ENCODE results near the gene KBTBD2.

DNA sequence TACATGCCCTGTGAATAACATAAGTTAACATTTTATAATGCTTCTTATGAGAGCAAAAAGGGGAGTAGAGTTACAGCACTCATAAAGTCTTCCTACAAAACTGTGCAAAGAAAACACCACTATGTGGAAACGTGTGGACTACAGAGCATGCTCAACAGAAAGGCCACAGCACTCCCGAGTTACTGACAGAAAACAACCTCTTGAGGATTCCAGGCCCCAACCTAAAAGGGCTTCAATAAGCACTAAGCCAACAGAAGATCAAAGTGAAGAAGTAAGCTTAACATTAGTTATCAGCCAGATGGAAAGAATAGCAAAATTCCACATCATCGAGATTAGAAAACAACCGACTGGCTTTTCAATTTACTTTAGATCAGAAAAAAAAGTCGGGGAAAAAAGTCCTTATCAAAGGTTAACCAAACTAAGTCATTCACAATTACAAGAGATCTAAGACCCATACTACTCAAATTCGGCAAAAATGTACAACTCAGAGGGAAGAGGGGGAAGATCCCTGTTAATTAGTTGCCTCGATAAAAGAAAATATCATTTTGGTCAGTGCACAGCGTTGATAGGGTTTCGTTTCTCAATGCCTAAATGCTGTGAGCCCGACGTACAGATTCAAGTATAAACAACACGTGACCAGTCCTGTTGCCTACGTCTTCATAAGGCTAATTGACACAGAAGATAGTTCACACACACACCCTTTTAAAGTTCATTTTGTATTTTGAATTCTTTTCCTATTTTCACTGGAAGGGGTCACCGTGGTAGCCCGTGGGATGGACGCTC is 1.4 kb downstream of the KBTBD2 start:
- TF ChIP-seq, protein P1, sequence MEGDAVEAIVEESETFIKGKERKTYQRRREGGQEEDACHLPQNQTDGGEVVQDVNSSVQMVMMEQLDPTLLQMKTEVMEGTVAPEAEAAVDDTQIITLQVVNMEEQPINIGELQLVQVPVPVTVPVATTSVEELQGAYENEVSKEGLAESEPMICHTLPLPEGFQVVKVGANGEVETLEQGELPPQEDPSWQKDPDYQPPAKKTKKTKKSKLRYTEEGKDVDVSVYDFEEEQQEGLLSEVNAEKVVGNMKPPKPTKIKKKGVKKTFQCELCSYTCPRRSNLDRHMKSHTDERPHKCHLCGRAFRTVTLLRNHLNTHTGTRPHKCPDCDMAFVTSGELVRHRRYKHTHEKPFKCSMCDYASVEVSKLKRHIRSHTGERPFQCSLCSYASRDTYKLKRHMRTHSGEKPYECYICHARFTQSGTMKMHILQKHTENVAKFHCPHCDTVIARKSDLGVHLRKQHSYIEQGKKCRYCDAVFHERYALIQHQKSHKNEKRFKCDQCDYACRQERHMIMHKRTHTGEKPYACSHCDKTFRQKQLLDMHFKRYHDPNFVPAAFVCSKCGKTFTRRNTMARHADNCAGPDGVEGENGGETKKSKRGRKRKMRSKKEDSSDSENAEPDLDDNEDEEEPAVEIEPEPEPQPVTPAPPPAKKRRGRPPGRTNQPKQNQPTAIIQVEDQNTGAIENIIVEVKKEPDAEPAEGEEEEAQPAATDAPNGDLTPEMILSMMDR (conservative IDR thresholded peaks at IDR 0.05; ENCODE audit: low read depth in 2 of 2), result no peak
- TF ChIP-seq POLR2AphosphoS5 (IDR thresholded peaks at IDR 0.05; ENCODE audit: low read depth) (no peak), JUNB (IDR thresholded peaks at IDR 0.05; ENCODE audit: unreplicated experiment) (no peak), EZH2phosphoT487 (IDR thresholded peaks at IDR 0.05; ENCODE audit: unreplicated experiment) (no peak), EZH2 (IDR thresholded peaks at IDR 0.05; ENCODE audit: low read depth, unreplicated experiment) (no peak)
- TF ChIP-seq, protein P2, sequence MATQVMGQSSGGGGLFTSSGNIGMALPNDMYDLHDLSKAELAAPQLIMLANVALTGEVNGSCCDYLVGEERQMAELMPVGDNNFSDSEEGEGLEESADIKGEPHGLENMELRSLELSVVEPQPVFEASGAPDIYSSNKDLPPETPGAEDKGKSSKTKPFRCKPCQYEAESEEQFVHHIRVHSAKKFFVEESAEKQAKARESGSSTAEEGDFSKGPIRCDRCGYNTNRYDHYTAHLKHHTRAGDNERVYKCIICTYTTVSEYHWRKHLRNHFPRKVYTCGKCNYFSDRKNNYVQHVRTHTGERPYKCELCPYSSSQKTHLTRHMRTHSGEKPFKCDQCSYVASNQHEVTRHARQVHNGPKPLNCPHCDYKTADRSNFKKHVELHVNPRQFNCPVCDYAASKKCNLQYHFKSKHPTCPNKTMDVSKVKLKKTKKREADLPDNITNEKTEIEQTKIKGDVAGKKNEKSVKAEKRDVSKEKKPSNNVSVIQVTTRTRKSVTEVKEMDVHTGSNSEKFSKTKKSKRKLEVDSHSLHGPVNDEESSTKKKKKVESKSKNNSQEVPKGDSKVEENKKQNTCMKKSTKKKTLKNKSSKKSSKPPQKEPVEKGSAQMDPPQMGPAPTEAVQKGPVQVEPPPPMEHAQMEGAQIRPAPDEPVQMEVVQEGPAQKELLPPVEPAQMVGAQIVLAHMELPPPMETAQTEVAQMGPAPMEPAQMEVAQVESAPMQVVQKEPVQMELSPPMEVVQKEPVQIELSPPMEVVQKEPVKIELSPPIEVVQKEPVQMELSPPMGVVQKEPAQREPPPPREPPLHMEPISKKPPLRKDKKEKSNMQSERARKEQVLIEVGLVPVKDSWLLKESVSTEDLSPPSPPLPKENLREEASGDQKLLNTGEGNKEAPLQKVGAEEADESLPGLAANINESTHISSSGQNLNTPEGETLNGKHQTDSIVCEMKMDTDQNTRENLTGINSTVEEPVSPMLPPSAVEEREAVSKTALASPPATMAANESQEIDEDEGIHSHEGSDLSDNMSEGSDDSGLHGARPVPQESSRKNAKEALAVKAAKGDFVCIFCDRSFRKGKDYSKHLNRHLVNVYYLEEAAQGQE (IDR thresholded peaks at IDR 0.05; ENCODE audit: unreplicated experiment), result no peak
- TF ChIP-seq, protein P3, sequence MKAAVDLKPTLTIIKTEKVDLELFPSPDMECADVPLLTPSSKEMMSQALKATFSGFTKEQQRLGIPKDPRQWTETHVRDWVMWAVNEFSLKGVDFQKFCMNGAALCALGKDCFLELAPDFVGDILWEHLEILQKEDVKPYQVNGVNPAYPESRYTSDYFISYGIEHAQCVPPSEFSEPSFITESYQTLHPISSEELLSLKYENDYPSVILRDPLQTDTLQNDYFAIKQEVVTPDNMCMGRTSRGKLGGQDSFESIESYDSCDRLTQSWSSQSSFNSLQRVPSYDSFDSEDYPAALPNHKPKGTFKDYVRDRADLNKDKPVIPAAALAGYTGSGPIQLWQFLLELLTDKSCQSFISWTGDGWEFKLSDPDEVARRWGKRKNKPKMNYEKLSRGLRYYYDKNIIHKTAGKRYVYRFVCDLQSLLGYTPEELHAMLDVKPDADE (IDR thresholded peaks at IDR 0.05), result no peak
- TF ChIP-seq, protein P4, sequence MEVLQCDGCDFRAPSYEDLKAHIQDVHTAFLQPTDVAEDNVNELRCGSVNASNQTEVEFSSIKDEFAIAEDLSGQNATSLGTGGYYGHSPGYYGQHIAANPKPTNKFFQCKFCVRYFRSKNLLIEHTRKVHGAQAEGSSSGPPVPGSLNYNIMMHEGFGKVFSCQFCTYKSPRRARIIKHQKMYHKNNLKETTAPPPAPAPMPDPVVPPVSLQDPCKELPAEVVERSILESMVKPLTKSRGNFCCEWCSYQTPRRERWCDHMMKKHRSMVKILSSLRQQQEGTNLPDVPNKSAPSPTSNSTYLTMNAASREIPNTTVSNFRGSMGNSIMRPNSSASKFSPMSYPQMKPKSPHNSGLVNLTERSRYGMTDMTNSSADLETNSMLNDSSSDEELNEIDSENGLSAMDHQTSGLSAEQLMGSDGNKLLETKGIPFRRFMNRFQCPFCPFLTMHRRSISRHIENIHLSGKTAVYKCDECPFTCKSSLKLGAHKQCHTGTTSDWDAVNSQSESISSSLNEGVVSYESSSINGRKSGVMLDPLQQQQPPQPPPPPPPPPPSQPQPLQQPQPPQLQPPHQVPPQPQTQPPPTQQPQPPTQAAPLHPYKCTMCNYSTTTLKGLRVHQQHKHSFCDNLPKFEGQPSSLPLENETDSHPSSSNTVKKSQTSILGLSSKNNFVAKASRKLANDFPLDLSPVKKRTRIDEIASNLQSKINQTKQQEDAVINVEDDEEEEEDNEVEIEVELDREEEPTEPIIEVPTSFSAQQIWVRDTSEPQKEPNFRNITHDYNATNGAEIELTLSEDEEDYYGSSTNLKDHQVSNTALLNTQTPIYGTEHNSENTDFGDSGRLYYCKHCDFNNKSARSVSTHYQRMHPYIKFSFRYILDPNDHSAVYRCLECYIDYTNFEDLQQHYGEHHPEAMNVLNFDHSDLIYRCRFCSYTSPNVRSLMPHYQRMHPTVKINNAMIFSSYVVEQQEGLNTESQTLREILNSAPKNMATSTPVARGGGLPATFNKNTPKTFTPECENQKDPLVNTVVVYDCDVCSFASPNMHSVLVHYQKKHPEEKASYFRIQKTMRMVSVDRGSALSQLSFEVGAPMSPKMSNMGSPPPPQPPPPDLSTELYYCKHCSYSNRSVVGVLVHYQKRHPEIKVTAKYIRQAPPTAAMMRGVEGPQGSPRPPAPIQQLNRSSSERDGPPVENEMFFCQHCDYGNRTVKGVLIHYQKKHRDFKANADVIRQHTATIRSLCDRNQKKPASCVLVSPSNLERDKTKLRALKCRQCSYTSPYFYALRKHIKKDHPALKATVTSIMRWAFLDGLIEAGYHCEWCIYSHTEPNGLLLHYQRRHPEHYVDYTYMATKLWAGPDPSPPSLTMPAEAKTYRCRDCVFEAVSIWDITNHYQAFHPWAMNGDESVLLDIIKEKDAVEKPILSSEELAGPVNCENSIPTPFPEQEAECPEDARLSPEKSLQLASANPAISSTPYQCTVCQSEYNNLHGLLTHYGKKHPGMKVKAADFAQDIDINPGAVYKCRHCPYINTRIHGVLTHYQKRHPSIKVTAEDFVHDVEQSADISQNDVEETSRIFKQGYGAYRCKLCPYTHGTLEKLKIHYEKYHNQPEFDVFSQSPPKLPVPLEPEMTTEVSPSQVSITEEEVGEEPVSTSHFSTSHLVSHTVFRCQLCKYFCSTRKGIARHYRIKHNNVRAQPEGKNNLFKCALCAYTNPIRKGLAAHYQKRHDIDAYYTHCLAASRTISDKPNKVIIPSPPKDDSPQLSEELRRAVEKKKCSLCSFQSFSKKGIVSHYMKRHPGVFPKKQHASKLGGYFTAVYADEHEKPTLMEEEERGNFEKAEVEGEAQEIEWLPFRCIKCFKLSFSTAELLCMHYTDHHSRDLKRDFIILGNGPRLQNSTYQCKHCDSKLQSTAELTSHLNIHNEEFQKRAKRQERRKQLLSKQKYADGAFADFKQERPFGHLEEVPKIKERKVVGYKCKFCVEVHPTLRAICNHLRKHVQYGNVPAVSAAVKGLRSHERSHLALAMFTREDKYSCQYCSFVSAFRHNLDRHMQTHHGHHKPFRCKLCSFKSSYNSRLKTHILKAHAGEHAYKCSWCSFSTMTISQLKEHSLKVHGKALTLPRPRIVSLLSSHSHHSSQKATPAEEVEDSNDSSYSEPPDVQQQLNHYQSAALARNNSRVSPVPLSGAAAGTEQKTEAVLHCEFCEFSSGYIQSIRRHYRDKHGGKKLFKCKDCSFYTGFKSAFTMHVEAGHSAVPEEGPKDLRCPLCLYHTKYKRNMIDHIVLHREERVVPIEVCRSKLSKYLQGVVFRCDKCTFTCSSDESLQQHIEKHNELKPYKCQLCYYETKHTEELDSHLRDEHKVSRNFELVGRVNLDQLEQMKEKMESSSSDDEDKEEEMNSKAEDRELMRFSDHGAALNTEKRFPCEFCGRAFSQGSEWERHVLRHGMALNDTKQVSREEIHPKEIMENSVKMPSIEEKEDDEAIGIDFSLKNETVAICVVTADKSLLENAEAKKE (CRISPR knock-in tag; IDR thresholded peaks at IDR 0.05), result no peak
